Medulla oblongata (tissue), 1 donor: ENCODE results near the gene ATP1A2.
"Not testable (repeated sequence)": the region's sequence is repeated elsewhere in the genome, so short reads cannot be mapped to it uniquely, and the experiment has no call there.

Source experiments
- DNase-seq: peaks from one replicate; pipeline ENCODE4 v3.0.0-alpha.2; 2015; ENCODE audit errors: extremely low spot score

Gene ATP1A2

DNA sequence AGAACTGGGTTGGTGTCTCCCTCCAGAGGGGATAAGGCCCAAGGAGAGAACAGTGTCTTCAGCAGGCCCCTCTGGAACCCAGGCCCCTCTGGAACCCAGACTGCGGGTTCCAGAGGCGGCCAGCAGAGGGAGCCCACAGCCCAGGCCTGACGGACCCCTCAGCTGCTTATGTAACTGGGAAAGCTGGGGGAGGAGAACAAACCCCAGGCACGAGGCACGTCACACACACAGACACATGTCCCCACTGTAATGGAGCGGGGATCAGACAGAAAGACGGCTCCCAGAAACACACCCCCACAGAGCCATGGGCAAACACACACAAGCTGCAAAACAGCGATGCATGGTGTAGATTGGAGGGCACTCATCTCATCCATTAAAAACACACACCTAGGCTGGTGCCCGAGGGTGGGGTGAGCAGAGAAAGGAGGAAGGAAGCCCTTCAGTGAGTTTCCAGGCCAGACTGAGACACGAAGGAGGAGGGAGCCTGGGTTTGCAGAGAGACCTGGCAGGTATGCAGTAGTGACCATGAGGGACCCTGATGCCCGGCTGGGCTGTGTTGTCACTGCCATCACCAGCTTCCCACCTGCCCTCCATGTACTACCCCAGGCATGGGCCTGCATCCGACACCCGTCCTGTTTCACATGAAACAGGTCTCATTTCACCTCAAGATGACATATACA, 14.4 kb upstream of the ATP1A2 start:
- DNase-seq = peak; percentile 97

DNA sequence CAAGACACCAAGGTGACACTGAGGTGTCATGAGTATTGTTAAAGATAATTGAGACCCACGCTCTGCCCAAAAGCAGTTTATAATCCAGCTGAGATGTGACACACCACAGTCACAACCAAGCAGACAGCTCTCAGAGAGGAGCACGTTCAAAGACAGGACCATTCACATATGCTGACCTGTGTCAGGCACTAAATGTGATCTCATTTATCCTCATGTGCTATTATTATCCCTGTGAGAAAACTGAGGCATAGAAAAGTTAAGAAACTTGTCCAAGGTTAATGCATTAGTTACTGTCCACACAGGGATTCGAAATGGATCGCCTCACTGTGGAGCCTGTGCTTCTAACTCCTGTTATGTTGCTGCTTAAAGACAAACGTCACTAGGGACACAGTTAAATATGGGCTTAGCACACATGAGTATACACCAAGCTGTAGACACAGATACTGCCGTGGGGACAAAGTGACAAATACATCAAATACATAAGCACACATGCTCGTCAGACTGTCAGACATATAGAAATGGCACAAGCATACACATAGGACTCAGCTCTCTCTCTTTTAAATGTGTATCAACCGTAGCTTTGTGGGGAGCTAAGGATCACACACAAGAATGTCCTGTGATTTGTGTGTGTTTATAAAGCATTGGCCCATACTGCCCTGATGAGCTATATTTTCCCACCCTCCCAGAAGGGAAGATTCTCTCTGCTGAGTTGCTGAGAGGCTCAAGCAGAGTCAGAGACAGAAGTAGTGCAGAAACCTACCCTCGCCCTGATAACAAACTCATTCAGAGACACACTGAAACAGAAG, 13.6 kb upstream of the ATP1A2 start:
- peak; percentile 49 for DNase-seq

DNA sequence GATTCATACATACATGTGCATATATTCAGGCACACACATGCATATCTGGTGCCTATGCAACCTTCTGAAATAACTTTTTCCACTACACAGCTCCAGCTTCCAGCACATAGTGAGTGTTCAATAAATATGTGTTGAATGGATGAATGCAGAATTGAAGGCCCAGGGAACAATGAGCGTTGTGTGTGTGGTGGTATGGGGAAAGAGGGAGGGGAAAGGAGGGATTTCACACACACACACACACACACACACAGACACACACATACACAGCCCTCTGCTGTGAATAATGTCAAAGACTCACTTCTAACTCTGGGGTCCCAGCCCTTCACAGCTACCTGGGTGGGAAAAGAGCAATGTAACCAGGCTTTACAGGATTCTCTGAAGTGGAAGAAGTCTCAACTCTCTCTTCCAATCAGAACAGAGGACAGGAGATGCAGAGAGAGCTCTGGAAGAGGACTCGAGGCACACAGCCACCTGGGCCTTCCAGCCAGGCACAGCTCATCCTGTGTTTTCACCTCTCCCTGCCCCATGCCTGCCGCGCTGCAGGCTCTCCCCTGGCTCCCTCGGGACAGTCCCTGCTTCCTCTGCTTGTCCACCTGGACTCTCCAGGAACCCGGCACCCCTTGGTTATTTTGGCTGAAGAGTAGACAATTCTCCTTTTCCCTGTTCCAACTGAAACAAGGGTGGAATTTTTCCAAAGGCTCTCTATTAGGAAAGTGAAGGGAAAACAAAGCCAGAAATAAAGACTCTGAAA, 11.7 kb upstream of the ATP1A2 start:
- peak; percentile 74 for DNase-seq

DNA sequence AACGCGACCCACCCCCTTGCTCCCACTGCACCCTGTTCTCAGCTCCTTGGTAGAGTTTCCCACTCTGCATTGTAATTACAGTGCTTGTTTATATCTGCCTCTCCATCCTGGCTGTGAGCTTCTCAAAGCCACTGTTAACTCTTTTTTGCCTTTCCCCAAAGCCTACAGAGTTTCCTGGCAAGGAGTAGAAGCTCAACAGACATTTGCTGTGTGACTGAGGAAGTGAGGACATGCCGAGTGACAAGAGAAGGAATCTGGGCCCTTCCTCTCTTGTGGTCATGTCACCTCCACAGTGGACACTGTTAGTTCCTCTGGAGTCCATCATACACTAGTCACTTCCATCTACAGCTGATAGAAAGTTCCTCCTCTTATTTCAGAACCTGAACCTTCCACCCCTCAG, 11.1 kb upstream of the ATP1A2 start:
- DNase-seq = peak; percentile 66

DNA sequence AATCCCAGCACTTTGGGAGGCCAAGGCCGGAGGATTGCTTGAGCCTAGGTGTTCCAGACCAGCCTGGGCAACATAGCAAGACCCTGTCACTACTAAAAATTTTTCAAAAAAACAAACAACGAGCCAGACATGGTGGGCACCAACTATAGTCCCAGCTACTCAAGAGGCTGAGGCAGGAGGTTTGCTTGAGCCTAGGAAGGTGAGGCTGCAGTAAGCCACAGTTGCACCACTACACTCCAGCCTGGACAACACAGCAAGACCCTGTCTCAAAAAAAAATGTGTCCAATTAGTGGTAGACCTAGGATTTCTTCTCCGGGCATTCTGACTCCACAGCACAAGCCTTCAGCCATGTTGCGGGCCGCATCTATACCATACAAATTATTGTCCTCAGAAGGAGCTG, 10.4 kb upstream of the ATP1A2 start:
- DNase-seq = no peak

DNA sequence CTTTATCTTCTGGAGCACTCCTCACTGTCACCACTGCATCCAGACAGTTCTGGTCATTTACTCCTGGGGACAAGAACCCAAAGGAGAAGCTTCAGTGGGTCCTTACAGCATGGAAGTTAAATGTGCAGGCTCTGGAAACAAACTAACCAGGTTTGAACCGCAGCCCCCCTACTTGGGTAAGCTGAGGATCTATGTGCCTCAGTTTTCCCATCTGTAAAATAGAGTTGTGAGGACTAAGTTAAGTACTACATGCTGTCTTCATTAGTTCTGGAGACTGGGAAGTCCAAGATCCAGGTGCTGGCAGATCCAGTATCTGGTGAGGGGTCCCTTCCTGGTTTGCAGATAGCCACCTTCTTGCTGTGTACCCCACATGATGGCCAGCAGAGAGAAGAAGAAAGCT, 8.0 kb upstream of the ATP1A2 start:
- DNase-seq = no peak

DNA sequence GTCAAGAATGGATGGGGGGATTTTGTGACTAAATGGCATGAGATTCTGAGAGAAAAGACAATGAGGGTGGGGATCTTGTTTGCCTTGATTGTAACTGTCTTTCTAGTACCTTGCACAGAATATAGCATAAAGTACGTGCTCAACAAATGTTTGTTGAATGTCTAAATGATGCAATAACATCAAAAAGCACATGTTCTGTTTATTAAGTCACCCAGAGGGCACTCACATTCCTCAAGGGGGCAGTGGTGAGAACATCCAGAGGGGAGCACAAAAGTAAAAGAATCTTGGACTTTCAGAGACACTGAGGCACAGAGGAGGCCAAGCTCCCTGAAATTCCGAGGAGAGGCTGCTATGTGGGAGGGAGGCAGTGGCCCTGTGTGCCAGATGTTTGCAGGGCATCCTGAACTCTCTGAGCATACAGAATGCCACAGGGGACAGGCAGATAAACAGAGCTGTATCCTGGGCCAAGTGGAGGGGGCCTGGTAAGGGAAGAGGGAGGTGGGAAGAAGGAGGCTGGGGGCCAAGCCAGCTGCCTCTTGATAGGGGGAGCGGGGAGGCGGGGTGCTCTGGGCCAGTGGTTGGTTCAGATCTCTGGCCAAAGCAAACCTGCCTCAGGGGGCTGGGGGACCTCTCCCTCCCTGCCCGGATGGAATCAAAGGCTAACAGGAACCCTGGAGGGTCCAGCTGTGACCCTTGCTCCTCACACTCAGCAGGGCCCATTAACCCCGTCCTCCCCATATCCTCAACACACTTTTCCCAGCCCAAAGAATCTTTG, 6.5 kb upstream of the ATP1A2 start:
- DNase-seq = peak; percentile 79

DNA sequence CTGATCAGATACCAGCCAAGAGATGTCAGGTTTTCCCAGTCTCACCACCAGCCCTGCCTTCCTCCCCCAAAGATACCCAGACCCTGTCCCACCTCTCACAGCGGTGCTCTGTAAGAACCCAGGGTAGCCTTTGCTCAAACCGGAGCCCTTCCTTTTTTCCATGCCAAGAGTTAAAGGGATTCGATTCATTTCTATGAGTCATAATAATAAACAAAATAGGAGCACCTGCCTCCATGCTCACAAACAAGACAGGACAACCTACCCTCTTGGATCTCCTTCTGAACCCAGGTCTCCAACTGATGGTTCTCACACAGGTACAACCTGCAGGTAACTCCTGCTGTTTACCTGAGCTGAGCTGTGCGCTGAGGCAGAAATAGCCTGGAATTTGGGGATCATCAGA, 5.9 kb upstream of the ATP1A2 start:
- DNase-seq = no peak

DNA sequence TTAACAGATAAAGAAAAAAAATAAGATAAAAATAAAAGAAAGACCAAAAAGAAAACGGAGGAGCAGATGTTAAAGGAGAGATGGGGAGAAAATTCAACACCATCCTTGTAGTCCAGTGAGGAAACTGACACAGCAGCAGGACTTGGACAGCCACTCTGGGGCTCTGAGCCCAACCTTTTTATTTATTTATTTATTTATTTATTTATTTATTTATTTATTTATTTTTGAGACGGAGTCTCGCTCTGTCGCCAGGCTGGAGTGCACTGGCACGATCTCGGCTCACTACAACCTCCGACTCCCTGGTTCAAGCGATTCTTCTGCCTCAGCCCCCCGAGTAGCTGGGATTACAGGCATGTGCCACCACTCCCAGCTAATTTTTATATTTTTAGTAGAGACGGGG, 4.1 kb upstream of the ATP1A2 start:
- not testable (repeated sequence) for DNase-seq

DNA sequence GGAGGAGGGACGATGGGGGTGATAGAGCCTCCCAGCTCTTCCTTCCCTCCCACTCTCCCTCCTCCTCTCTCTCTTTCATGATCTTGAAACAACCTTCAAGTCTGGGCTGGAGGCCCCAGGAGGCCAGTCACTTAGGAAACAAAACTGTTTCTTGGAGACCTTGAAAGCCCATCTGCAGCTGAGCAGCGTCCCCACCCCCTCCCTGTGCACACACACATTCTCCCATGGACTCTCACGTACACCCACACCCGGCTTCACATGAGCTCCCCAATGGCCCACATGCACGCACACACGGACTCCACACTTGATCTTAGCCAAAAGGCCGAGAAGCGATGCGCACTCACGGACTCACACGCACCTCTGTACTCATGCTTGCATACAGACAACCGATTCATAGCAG, 3.2 kb upstream of the ATP1A2 start:
- peak; percentile 52 for DNase-seq

DNA sequence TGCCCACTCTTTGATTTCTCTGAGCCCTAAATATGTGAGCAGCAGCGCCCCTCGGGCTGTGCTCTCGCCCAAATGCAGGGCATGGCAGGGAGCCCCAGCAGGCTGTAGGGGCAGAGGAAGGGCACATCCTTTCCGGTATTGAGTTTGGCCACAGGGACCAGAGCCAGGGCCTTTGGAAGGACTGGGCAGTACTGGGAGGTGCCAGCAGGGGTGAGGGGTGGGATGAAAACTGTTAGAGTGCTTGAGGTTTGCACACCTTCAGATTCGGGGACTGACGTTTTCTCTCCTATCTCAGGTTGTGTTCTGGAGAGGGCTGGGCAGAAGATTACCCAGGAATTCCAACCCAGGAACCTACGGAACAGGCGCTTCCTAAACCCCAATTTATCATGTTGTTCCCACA, 2.2 kb upstream of the ATP1A2 start:
- DNase-seq = no peak

DNA sequence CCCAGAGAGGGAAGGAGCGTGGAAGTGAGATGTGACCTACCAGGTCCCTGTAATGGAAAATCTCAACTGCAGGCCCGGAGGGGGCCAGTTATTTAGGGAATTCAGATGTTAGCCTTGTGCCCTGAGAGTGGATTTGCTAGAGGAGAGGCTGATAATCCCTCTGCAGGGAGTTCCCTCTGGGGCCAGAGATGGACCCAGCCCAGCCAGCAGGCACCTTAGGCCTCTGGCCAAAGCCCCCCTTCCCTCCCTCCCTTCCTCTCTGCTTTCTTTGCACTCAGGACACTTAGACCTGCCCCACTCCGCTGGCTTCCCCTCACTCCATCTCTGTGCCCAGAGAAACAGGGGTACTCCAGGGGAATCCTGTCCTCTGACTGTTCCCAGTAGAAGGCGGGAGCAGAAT, 1.5 kb upstream of the ATP1A2 start:
- peak; percentile 60 for DNase-seq

DNA sequence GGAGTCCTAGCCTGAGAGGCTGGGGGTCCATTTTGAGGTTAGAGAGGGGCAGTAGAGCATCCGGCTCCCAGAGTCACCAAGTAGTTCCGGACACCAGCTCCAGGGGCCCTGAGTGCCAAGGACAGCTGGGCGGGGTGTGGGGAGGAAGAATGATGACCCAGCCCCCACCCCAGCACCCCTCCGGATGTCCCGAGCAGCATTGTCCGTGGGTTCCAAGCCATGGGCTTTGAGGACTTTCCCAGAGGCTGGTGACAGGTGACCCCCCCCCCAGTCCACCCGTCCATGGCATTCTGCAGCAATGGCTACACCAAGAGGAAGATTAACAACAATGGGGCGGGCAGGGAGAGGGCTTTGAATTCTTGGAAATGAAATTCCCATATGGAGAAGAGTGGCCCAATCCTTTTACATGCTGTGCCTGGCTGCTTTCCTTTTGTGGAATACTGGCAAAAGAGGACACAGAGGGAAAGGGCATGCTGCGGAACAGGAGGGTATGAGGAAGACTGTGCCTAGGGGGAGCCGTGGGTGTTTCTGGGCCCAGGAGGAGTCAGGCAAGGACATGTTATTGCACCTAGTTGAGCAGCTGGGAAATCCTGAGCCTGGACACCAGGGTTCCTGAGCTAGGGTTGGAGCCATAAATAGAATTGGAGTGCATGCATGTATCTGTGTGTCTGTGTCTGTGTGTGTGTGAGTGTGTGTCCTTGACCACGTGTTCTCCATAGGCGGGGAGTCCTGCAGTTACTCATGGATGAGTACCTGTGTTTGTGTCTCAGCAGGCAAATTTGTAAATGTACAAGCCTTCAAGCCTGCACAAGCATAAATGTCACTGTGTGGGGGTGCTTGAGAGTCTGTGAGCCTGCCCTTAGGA, 956 bp downstream of the ATP1A2 start:
- DNase-seq = no peak

DNA sequence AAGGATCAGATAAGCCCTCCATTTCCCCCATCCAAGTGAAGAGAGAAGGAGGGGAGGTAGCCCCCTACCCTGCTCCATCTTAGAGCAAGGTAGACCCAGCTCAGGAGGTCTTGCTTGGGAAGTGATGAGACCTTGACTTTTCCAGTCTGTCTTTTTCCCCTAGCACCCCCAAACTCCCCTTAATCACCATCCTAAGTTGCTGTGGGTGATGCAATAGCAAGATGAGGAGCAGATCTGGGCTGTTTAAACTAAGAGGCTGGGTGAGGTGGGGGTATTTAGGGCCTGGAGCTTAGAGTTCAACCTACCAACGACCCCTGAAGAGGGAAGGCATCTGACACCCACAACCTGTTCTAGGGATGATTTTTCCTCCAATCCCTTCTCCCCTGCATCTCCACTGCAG, 1.7 kb downstream of the ATP1A2 start:
- peak; percentile 35 for DNase-seq

DNA sequence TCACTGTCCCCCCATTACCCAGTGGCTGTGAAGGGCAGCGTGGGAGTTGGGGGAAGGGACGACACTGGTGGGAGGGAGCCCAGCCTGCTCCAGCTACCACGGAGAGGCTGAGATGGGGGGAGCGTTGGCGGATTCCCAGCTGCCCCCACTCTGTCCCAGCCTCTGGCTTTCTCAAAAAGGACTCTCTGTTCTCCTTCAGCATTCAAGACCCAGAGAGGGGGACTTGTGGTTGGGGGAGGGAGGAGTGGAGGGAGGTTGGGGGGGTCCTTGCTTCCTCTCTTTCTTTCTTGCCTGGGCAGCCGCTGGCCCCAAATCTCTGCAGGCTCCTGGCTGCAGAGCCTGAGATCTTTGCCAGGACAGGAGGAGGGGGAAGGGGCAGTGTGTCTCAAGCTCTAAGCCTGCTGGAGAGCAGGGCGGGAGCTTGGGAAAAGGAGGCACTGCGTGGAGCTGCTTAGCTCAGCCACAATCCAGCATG, 2.2 kb downstream of the ATP1A2 start:
- peak; percentile 89 for DNase-seq

DNA sequence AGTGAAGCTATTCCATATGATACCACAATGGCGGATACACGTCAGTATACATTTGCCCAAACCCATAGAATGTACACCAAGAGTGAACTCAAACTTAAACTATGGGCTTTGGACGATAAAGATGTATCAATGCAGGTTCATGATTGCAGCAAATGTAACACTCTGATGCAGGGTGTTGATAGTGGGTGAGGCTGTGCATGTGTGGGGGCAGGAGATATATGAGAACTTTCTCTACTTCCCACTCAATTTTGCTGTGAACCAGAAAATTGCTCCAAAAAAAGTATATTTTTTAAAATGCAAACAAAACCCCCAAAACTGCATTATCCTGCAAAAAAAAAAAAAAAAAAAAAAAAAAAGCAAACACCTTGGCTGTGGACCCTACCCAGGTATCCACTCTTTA, 3.4 kb downstream of the ATP1A2 start:
- no peak for DNase-seq

DNA sequence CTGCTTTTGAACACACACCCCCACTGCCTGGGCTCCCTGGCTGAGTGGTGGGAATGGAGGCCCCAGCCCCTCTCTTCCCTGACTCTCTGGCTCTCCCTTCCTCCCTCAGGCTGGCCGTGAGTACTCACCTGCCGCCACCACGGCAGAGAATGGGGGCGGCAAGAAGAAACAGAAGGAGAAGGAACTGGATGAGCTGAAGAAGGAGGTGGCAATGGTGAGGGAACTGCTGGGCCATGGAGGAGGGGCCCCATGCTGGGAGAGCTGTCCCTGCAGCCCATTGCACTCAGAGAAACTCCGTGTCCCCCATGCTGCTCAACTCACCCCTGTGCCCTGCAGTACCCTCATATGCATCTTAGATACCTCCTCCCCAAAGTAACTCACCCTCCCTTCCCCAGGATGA, 5.2 kb downstream of the ATP1A2 start:
- no peak for DNase-seq

DNA sequence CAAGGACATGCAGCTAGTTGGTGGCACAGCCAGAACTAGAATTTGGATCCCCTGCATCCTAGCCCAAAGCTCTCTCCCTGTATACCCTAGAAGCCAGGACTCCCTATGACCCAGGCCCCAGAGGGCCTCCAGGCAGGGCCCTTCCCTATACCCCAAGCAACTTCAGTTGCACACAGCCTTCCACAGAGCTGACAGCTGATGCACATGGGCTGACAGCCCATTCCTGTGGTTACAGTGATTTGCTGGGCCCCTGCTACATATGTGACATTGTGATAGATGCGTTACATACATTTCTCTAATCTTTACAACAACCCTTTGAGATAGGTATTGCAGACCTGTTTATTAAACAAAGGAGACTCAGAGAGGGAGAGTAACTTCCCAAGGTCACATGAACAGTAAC, 5.8 kb downstream of the ATP1A2 start:
- no peak for DNase-seq

DNA sequence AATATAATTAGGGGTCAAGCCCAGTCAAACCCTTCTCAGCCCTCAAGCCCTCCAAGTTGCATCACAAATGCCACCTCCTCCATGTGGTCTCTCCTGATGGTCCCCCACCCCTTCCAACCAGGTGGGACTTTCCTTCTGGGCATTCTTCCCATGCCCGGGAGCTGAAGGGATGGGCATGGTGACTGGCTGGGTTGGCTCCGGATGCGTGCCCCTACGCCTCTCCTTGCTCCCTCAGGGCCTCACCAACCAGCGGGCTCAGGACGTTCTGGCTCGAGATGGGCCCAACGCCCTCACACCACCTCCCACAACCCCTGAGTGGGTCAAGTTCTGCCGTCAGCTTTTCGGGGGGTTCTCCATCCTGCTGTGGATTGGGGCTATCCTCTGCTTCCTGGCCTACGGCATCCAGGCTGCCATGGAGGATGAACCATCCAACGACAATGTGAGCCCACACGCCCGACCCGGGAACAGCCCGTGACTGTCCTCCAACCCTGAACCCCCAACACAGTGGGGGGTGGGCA, 7.5 kb downstream of the ATP1A2 start:
- no peak for DNase-seq

DNA sequence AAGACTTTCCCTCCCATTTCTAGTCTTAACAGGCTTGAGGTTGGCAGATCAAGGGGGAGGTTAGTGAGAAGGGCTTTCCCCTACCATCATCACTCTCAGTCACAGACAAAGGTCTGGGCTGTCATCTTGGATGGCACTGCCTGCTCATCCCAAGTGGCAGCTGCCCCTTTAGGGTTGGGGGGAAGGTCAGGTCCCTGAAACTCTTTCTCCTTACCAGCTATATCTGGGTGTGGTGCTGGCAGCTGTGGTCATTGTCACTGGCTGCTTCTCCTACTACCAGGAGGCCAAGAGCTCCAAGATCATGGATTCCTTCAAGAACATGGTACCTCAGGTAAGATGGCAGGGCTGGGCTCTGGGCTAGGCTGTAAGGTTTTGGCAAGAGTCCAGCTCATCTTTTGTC, 8.2 kb downstream of the ATP1A2 start:
- DNase-seq = no peak
